NB4 (cell line): ENCODE data around the gene CNTLN.

Source experiments
- DNase-seq: peaks from one replicate; pipeline ENCODE4 v3.0.0; 2010; ENCODE audit warnings: low read depth
- H3K4me3 ChIP-seq: one replicate; pipeline ENCODE4 v1.5.1; 2011; ENCODE audit warnings: mild to moderate bottlenecking, low read depth, low read length, moderate library complexity
- MYC ChIP-seq: IDR thresholded peaks from 2 replicates; pipeline ENCODE4 v1.6.1; 2011; ENCODE audit warnings: low read depth, low read length
- POLR2A ChIP-seq: IDR thresholded peaks from 2 replicates; pipeline ENCODE4 v1.6.1; 2011; ENCODE audit warnings: mild to moderate bottlenecking; ENCODE audit not compliant: insufficient read length; ENCODE audit errors: extremely low read depth
- TF ChIP-seq, protein P1 (sequence below): IDR thresholded peaks from one replicate; pipeline ENCODE4 v1.5.1; 2012; ENCODE audit warnings: low read depth, low read length
- TF ChIP-seq, protein P2 (sequence below): IDR thresholded peaks from 2 replicates; pipeline ENCODE4 v1.6.1; 2011; ENCODE audit warnings: low read depth, low read length

CNTLN gene

DNA sequence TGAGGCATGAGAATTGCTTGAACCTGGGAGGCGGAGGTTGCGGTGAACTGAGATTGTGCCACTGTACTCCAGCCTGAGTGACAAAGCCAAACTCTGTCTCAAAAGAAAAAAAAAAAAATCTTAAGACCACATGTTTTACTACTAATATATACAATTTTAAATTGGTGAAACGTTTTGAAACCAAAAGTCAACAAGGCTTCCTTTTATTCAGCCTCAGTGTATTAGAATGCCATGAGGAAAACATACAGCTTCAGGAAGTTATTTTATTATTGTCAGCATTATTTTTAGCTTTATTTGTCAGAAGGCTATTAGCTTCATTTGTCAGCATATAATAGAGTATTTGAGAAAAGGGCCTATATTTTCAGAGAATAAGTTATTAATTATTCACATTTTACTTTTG lies 280.1 kb downstream of the CNTLN start:
- H3K4me3 ChIP-seq: no peak overlapping the region
- DNase-seq: no peak
- TF ChIP-seq POLR2A (no peak), MYC (no peak)
- TF ChIP-seq, protein P1, sequence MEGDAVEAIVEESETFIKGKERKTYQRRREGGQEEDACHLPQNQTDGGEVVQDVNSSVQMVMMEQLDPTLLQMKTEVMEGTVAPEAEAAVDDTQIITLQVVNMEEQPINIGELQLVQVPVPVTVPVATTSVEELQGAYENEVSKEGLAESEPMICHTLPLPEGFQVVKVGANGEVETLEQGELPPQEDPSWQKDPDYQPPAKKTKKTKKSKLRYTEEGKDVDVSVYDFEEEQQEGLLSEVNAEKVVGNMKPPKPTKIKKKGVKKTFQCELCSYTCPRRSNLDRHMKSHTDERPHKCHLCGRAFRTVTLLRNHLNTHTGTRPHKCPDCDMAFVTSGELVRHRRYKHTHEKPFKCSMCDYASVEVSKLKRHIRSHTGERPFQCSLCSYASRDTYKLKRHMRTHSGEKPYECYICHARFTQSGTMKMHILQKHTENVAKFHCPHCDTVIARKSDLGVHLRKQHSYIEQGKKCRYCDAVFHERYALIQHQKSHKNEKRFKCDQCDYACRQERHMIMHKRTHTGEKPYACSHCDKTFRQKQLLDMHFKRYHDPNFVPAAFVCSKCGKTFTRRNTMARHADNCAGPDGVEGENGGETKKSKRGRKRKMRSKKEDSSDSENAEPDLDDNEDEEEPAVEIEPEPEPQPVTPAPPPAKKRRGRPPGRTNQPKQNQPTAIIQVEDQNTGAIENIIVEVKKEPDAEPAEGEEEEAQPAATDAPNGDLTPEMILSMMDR: no peak

DNA sequence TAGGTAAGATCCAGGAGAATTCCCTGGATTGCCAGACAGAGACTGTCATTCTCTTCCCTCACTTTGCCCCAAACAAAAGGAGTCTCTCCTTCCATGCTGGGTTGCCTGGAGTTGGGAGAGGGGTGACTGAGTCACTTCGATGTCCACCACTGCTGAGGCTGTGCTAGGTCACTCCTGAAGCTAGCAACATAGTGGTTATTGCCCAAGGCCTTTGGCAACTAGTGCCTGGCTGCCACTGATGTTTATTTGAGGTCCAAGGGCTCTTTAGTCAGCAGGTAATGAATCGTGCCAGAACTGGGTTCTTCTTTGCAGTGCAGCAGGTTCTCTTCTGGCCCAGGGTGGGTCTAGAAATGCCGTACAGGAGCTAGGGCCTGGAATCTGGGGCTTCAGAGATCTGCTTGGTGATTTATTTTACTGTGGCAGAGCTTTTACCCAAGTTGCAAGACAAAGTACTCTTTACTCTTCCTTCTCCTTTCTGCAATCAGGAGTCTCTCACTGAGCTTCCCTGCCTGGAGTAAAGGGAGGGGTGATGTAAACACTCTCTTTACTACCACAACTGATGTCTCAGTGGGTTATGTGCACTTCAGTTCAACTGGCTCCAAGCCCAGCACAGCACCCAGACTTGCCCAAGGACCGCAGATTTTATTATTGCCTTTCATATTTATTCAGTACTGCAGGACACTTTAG lies 288.3 kb downstream of the CNTLN start:
- TF ChIP-seq, protein P1: no peak
- TF ChIP-seq POLR2A (no peak), MYC (no peak)
- TF ChIP-seq, protein P2, sequence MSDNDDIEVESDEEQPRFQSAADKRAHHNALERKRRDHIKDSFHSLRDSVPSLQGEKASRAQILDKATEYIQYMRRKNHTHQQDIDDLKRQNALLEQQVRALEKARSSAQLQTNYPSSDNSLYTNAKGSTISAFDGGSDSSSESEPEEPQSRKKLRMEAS: no peak
- DNase-seq: no peak

DNA sequence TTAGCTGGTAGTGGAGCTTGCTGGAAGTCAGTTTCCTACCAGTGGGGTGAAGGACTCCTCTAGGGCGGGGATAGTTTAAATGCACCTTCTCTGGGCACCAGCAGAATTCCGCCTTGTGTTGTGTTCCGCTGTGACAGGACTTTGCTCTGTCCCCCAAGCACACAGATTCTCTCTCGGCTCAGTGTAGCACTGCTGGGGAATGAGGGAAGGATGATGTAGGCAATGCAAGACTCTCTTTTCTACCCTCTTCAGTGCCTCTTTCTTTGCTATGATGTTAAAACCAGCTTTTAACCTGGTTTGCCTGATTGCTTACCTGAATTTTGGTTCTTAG lies 288.8 kb downstream of the CNTLN start:
- no peak for TF ChIP-seq MYC
- TF ChIP-seq, protein P2: no peak
- no peak for DNase-seq
- no peak overlapping the region for H3K4me3 ChIP-seq

More for the DNA sequence above, 288.3 kb downstream of the CNTLN start:
- H3K4me3 ChIP-seq: no peak overlapping the region

DNA sequence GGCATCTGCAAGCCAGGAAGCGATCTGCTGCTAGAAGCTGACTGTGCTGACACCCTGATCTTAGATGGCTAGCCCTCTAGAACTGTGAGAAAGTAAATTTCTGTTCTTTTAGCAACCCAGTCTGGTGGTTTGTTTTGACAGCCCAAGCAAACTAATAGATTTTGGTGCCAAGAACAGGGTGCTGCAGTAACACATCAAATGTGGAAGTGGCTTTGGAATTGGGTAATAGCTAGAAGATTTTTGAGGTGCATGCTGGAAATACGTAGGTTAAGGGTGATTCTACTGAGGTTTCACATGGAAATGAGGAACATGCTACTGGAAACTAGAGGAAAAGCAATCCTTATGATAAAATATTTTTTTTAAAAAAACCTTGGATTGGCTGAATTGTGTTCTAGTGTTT lies 290.5 kb downstream of the CNTLN start:
- no peak overlapping the region for H3K4me3 ChIP-seq
- TF ChIP-seq, protein P2: no peak
- TF ChIP-seq MYC (no peak), POLR2A (no peak)
- TF ChIP-seq, protein P1: no peak
- peak; percentile 53 for DNase-seq

DNA sequence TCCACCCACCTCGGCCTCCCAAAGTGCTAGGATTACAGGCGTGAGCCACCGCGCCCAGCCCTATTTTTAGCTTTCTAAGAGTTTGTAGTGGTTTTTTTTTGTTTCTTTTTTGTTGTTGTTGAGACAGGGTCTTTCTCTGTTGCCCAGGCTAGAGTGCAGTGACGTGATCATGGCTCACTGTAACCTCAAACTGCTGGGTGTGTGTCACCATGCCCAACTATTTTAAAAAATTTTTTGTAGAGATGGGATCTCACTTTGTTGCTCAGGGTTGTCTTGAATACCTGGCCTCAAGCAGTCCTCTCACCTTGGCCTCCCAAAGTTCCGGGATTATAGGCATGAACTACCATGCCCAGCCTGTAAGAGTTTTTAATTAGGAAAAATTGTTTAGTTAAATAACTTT lies 298.7 kb downstream of the CNTLN start:
- H3K4me3 ChIP-seq: no peak overlapping the region
- no peak for DNase-seq
- TF ChIP-seq, protein P2: no peak
- TF ChIP-seq, protein P1: no peak
- TF ChIP-seq POLR2A (no peak), MYC (no peak)

DNA sequence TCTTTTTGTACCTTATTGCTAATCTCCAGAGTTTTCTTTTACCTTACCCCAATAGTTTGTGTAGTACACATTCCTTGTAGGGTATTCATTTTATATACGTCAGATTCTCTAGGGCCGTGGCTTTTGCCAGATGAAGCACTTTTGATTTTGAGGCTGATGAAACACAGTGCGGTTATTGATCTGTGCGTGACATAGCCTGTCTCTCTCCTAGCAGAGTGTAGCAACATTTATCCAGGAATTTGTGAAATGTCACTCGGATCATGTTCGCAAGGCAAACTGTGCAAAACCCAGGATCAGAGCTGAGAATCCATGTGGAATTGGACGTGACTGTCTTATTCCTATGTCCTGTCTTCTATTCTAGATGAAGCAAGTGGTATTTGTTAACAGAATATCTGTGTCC lies 302.0 kb downstream of the CNTLN start:
- TF ChIP-seq POLR2A (no peak), MYC (no peak)
- TF ChIP-seq, protein P2: no peak
- TF ChIP-seq, protein P1: no peak
- no peak for DNase-seq
- H3K4me3 ChIP-seq: no peak overlapping the region
